DOHH2 (cell line): ENCODE measurements around the gene PTPRN2.

Experiments used
- H3F3A ChIP-seq: fragments of 200-600 bp; sonication (generic), shearing (Covaris generic); 2 replicates; pipeline ENCODE4 v1.6.0; 2016; ENCODE audit warnings: antibody characterized with exemption, mild to moderate bottlenecking; ENCODE audit not compliant: control insufficient read depth, insufficient read depth
- H3K27ac ChIP-seq: fragments of 200-600 bp; sonication (generic); 2 replicates; pipeline ENCODE4 v1.5.1; 2014; ENCODE audit warnings: low read depth, mild to moderate bottlenecking, low read length, moderate library complexity
- H3K27me3 ChIP-seq: fragments of 200-600 bp; sonication (generic); 2 replicates; pipeline ENCODE4 v1.6.1; 2014; ENCODE audit warnings: mild to moderate bottlenecking, low read length, mixed read lengths; ENCODE audit not compliant: control insufficient read depth
- H3K36me3 ChIP-seq: fragments of 200-600 bp; sonication (generic); 2 replicates; pipeline ENCODE4 v1.6.1; 2014; ENCODE audit warnings: mild to moderate bottlenecking, low read length, moderate library complexity, mixed read lengths; ENCODE audit not compliant: control insufficient read depth
- H3K4me1 ChIP-seq: fragments of 200-600 bp; sonication (generic); 2 replicates; pipeline ENCODE4 v1.6.1; 2014; ENCODE audit warnings: mild to moderate bottlenecking, low read length, mixed read lengths; ENCODE audit not compliant: control insufficient read depth
- H3K4me2 ChIP-seq: fragments of 200-600 bp; sonication (generic); 2 replicates; pipeline ENCODE4 v1.6.0; 2014; ENCODE audit warnings: mild to moderate bottlenecking, low read length, moderate library complexity
- H3K4me3 ChIP-seq: fragments of 200-600 bp; sonication (generic); 2 replicates; pipeline ENCODE4 v1.5.1; 2014; ENCODE audit warnings: mild to moderate bottlenecking, low read length, mixed read lengths
- H3K79me2 ChIP-seq: fragments of 200-600 bp; sonication (generic); 2 replicates; pipeline ENCODE4 v1.6.1; 2014; ENCODE audit warnings: mild to moderate bottlenecking, low read length, mixed read lengths; ENCODE audit not compliant: control insufficient read depth
- H3K9me2 ChIP-seq: fragments of 200-600 bp; sonication (generic); replicated peaks from 2 replicates; pipeline ENCODE4 v1.6.1; 2014; ENCODE audit warnings: mild to moderate bottlenecking, low read length, mixed read lengths; ENCODE audit not compliant: control insufficient read depth
- H3K9me3 ChIP-seq: fragments of 200-600 bp; sonication (generic); 2 replicates; pipeline ENCODE4 v1.6.1; 2014; ENCODE audit warnings: antibody characterized with exemption, low read length, mixed read lengths; ENCODE audit not compliant: control insufficient read depth, insufficient read depth
- H4K20me1 ChIP-seq: fragments of 200-600 bp; sonication (generic); 2 replicates; pipeline ENCODE4 v1.6.0; 2014; ENCODE audit warnings: low read depth, mild to moderate bottlenecking, antibody characterized with exemption, low read length, moderate library complexity; ENCODE audit not compliant: control insufficient read depth, insufficient read depth
- CTCF ChIP-seq: fragments of 200-600 bp; sonication (generic); IDR thresholded peaks from one replicate; pipeline ENCODE4 v1.5.1; 2014; ENCODE audit warnings: antibody characterized with exemption, mild to moderate bottlenecking, low read depth, low read length; ENCODE audit not compliant: poor library complexity, severe bottlenecking
- EZH2phosphoT487 ChIP-seq: fragments of 200-600 bp; sonication (generic); IDR thresholded peaks from 2 replicates; pipeline ENCODE4 v1.6.1; 2017; ENCODE audit warnings: borderline replicate concordance, mild to moderate bottlenecking, antibody characterized with exemption, low read length, moderate library complexity, mixed read lengths

Gene PTPRN2

GRCh38 chr7:158121441-158122045 lies 466.1 kb downstream of the PTPRN2 start:
- no peaks in the 10 kb centered on the region for H3K27me3 ChIP-seq
- no peaks in the 10 kb centered on the region for H3F3A ChIP-seq
- H3K9me3 ChIP-seq, result peaks cover 37% of the 10 kb centered on the region; the same call in 1 of the 2 replicates
- no peak overlapping the region for H3K4me3 ChIP-seq
- H3K9me2 ChIP-seq, result no peaks in the 10 kb centered on the region
- H3K36me3 ChIP-seq, result no peaks in the 10 kb centered on the region
- H3K27ac ChIP-seq, result no peak overlapping the region
- no peak for TF ChIP-seq CTCF
- TF ChIP-seq EZH2phosphoT487, result no peak
- H3K79me2 ChIP-seq, result no peaks in the 10 kb centered on the region
- no peaks in the 10 kb centered on the region for H4K20me1 ChIP-seq
- no peak overlapping the region for H3K4me2 ChIP-seq
- H3K4me1 ChIP-seq, result no peaks in the 10 kb centered on the region

GRCh38 chr7:158120716-158121115 lies 466.9 kb downstream of the PTPRN2 start:
- H3K9me3 ChIP-seq, result peaks cover 41% of the 10 kb centered on the region; the same call in 1 of the 2 replicates

GRCh38 chr7:158120316-158120715 lies 467.3 kb downstream of the PTPRN2 start:
- H3K9me3 ChIP-seq, result peaks cover 41% of the 10 kb centered on the region; the same call in 1 of the 2 replicates

More at GRCh38 chr7:158120716-158121115, 466.9 kb downstream of the PTPRN2 start:
- Histone ChIP-seq H3K27ac (no peak overlapping the region), H3K27me3 (no peaks in the 10 kb centered on the region), H3K9me2 (no peaks in the 10 kb centered on the region), H3K4me2 (no peak overlapping the region), H4K20me1 (no peaks in the 10 kb centered on the region), H3F3A (no peaks in the 10 kb centered on the region), H3K4me1 (no peaks in the 10 kb centered on the region), H3K79me2 (no peaks in the 10 kb centered on the region), H3K4me3 (no peak overlapping the region), H3K36me3 (no peaks in the 10 kb centered on the region)
- TF ChIP-seq CTCF, result no peak
- no peak for TF ChIP-seq EZH2phosphoT487

More at GRCh38 chr7:158120316-158120715, 467.3 kb downstream of the PTPRN2 start:
- Histone ChIP-seq H3K4me1 (no peaks in the 10 kb centered on the region), H3K36me3 (no peaks in the 10 kb centered on the region), H3K9me2 (no peaks in the 10 kb centered on the region), H3K27me3 (no peaks in the 10 kb centered on the region), H3K27ac (no peak overlapping the region), H3F3A (no peaks in the 10 kb centered on the region), H3K4me2 (no peak overlapping the region), H3K4me3 (no peak overlapping the region), H3K79me2 (no peaks in the 10 kb centered on the region), H4K20me1 (no peaks in the 10 kb centered on the region)
- TF ChIP-seq EZH2phosphoT487, result no peak
